Activated CD4-positive, alpha-beta T cell treated with anti-CD3 and anti-CD28 coated beads, Interleukin-2, amount 50 U/mL, for 4 hours (primary cell): ENCODE measurements around the gene LAMC1.
"Not testable (repeated sequence)": the region's sequence is repeated elsewhere in the genome, so short reads cannot be mapped to it uniquely, and the experiment has no call there.

Experiments used
- DNase-seq, 2 experiments: peaks; one replicate each; pipeline ENCODE4 v3.0.0-alpha.2; 2020

Gene LAMC1

DNA sequence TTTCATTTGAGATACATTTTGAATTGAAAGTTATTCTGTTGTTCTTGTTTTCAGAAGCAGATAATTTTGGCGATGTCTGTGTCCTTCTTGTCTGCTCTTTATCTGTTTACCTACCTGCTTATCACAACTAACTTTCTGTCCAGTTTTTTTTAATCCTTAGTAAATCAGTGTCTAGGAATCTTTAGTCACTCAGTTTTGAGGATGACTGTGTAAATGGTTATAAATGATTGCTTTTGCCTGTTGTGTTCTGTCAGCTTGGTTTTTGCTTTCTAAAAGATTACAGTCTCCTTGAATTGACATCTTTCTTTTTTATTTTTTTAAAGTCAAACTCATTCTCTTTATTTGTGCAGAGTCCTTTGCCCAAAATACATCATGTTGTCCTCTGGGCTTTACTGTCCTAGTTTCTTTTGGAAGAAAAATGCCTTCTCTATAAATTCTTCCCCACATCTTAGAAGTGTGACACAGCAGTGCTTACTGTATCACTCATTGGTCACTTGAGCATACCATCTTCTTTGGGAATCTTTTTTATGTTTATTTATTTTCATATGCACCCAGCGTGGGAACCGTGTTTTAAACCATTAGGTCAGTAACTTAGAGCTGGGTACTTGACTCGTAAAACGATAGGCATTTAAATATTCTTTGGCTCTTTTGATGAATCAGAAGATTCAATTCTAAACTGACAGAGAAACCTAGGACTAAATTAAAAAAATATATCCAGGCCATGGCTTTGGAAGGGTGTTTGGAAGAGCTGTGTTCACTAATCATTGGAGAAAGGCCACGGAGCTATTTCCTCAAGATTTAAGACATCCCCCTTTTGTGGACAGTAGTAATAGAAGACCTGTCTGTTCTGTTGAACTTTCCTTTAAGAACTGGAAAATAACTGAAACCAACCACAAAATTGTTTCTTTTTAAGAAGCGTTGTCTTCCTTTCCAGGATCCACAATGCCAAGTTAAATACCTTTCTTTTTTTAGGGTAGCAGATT, 20.9 kb downstream of the LAMC1 start:
- DNase-seq: no peak

- no peak for DNase-seq
Measured at GRCh38 chr1:183044893-183045649, 21.9 kb downstream of the LAMC1 start.

DNA sequence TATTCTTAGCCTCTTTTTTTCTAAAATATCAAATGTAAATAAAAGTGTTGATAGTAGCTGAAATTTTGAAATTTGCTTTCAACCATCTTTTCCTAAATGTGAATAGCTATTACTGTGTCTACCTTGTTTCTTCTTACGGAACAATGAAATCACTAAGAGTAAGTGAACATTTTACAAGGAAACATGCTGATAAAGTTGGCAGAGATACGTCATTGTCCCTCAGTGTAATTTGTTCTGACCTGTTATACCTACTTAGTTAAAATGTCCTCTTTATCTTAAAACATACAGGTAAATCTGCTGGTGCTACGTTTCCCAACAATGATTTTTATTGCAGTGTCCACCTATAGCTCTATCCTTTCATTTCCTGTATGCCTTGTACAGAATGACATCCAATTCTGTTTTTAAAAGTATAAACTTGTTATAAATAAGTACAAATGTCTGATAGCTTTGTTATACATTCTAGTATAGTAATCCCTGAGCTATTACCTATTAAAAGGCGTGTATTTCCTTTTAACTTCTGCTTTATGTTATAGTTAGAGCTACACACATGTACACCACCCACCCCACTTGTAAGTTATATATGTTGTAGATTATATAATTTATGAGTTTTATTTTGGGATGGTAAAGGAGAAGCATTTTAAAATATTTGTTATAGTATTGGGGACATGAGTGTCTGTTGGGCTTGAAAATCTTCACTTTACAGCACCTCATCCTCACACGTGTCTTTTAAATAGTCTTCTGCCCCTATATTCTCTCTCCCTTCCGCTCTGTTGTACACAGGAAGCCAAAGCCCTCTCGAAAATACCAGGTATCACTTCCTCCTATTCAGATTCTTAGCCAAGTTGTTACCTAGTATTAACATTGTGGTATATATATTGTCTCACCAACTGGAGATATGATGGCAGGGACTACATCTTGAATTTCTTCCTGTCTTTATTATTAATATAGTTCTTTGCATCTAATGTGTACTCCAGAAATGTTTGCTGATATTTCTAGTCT, 25.2 kb downstream of the LAMC1 start:
- DNase-seq: no peak

- no peak for DNase-seq
Measured at GRCh38 chr1:183051546-183051945, 28.3 kb downstream of the LAMC1 start.

- no peak for DNase-seq
Measured at GRCh38 chr1:183052861-183053260, 29.6 kb downstream of the LAMC1 start.

DNA sequence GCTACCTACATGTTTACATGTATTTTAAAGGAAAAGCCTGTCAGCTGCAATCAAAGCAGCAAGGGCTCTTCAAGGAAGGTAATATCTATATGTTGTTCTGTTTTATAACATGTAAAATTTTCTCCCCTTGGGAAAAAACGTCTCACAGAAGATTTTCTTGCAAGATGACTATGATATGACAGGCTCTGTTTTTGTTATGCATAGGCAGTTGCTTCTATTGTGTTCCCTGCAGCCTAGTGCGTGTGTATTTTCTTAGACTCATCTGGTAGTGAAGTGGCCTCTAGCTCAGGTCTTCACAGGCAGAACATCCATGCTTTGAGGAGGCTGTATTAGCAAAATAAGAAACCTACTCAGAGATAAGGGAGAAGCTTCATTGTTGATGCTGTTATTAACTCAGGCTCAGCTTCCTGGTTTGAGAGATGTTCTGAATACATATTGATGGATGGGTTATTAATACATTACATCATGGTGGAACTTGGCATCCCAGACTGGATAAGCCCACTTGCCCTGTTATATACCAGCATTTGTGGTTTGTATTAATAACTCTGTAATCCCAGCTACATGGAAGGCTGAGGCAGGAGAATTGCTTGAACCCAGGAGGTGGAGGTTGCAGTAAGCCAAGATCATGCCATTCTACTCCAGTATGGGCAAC, 35.8 kb downstream of the LAMC1 start:
- no peak for DNase-seq

- no peak for DNase-seq
Measured at GRCh38 chr1:183061194-183061593, 38.0 kb downstream of the LAMC1 start.

GRCh38 chr1:183063349-183063748, 40.1 kb downstream of the LAMC1 start:
- DNase-seq: no peak

GRCh38 chr1:183065168-183065706, 42.0 kb downstream of the LAMC1 start:
- no peak for DNase-seq

- not testable (repeated sequence) for DNase-seq
Measured at GRCh38 chr1:183066432-183066831, 43.2 kb downstream of the LAMC1 start.

GRCh38 chr1:183069562-183070216, 46.5 kb downstream of the LAMC1 start:
- no peak for DNase-seq

GRCh38 chr1:183070234-183070922, 47.2 kb downstream of the LAMC1 start:
- DNase-seq: no peak

DNA sequence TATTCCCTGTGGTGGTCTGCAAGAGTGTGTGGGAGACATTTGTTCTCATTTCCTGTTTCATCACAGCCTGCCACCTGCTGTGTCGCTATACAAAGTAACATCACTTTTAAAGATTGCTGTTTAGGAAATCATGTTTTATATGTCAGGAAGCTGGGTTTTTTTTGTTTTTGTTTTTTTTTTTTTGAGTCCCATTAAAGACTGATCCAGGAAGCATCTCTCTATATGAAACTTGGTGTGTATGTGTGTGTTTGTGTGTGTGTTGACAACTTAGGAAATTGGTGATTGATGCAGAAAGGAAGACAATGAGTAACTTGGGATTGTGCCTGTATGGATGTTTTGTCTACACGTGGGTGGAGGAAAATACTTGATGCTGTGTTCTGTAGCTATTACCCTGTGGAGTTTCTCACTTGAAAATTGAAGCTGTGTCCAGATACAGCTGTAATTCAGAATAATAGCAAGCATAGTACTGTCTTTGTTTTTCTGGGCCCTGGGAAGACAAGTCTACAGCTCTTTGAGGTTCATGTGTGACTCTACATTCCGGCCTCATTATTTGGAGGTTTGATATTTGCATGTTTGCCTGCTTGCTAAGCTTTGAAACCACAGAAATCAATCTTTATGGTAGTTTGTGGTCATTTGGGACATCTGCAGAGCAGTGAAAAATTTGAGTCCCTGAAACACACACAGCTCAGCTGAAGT, 47.9 kb downstream of the LAMC1 start:
- DNase-seq: no peak

- DNase-seq: not testable (repeated sequence)
Measured at GRCh38 chr1:183072595-183072994, 49.4 kb downstream of the LAMC1 start.

DNA sequence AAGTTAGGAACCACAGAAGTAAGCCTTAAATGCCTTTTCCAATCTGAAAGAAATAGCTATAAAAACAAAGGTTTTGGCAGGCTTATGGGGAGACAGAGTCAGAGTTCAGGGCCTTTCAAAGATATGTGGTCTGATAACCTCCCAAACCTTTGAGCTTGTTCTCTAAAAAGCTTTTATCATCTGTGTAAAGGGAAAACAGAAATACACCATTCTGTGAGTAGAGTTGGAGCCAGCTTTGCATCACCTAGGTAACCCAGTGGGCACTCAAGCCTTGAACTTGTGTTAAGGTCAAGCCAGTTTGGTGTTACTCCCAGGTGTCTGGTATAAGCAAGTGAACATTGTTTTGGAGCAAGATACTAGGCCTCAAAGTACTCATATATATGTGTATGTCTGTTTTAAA, 50.1 kb downstream of the LAMC1 start:
- DNase-seq: no peak

DNA sequence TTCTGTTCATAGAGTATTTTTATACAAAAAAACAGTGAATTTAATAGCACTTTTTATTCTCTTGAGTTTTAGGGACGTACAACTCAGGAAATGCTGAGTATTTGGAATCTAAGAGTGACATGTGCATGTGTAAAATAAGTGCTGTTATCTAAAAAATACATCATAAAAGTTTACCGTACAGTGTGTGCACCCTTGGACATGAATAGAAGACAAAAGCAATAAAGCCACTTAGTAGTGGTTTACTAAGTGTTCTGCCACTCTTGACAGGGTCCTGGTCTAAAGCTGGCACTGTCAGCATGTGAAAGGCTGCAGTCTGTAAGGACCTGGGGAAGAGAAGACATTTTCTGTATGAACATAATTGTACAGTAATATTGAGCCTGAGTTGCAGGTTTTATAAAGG, 51.0 kb downstream of the LAMC1 start:
- no peak for DNase-seq

DNA sequence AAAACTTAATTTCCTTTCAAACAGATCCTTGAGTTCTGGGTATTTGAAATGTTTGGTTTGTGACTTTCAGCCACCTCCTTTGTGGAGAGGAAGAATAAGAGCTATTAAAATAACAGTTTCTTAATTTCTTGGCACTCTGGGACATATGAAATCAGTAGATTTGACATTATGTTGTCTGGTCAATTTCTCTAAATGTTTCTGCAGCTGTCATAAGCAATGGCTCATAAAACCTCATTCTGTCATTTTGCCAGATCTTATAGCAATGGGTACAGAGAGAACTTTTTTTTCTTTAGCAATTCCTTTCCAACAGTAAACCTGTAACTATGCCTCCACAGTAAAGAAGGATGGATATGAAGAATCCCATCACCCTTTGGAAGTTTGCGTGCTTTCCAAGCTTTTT, 52.6 kb downstream of the LAMC1 start:
- DNase-seq: no peak

DNA sequence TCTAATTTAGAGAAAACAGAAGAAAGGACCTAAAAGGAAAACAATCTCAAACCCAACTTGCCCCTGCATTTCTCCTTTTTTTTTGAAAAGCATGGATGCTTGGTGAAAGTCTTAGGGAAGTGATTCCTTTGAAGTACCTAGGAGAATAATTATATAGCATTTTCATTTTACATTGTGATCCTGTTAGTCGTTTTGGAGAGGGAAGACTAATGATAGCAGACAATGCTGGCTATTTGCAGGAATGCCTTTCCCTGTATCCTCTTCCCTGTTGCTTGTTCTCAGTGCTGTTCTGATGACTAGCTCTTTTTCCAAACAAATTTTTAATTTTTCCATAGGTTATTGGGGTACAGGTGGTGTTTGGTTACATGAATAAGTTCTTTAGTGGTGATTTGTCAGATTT, 53.9 kb downstream of the LAMC1 start:
- DNase-seq: no peak

- DNase-seq: no peak
Measured at GRCh38 chr1:183079712-183080388, 56.6 kb downstream of the LAMC1 start.
